Liver (tissue), 9 donors: ENCODE data around the gene TBC1D9B. TPM values are rescaled to one million over a fixed set of nuclear protein-coding genes. Genes with fewer than 3 reads are reported as not detected.

Experiments used
- DNase-seq: peaks from one replicate; pipeline ENCODE4 v3.0.0-alpha.2; 2017; ENCODE audit warnings: low spot score
- H3K27ac ChIP-seq, 2 donors: one replicate each; pipeline ENCODE4 v1.7.0; 2013; ENCODE audit warnings: inconsistent platforms in 2 of 2, low read length in 2 of 2, control low read depth in 1 of 2, low read depth in 1 of 2, mild to moderate bottlenecking in 1 of 2
- H3K27me3 ChIP-seq, 4 donors: one replicate each; pipeline versions ENCODE4 v1.6.1 to v1.7.0; 2013; ENCODE audit warnings: low read length in 3 of 4, inconsistent platforms in 1 of 4, mild to moderate bottlenecking in 1 of 4, moderate library complexity in 1 of 4; ENCODE audit not compliant: control insufficient read depth in 4 of 4, insufficient read depth in 4 of 4
- H3K36me3 ChIP-seq, 4 donors: one replicate each; pipeline versions ENCODE4 v1.6.1 to v1.7.0; 2013; ENCODE audit warnings: low read length in 3 of 4, mild to moderate bottlenecking in 3 of 4, low read depth in 1 of 4, moderate library complexity in 1 of 4; ENCODE audit not compliant: control insufficient read depth in 4 of 4, insufficient read depth in 3 of 4
- H3K4me1 ChIP-seq, 4 donors: one replicate each; pipeline versions ENCODE4 v1.6.1 to v1.7.0; 2013; ENCODE audit warnings: low read length in 3 of 4, mild to moderate bottlenecking in 3 of 4, moderate library complexity in 1 of 4; ENCODE audit not compliant: control insufficient read depth in 4 of 4, insufficient read depth in 4 of 4
- H3K4me3 ChIP-seq, 3 donors: one replicate each; pipeline versions ENCODE4 v1.6.1 to v1.7.0; 2013; ENCODE audit warnings: low read length in 3 of 3, control low read depth in 1 of 3, low read depth in 1 of 3, mild to moderate bottlenecking in 1 of 3
- H3K9ac ChIP-seq, 2 donors: one replicate each; pipeline ENCODE4 v1.7.0; 2013; ENCODE audit warnings: low read length in 2 of 2, mild to moderate bottlenecking in 2 of 2, moderate library complexity in 2 of 2, control low read depth in 1 of 2, low read depth in 1 of 2
- H3K9me3 ChIP-seq, 4 donors: one replicate each; pipeline versions ENCODE4 v1.6.1 to v1.7.0; 2013; ENCODE audit warnings: low read length in 3 of 4; ENCODE audit not compliant: control insufficient read depth in 4 of 4
- ATF3 ChIP-seq: IDR thresholded peaks from 2 replicates; pipeline ENCODE4 v1.6.1; 2016; ENCODE audit warnings: antibody characterized with exemption
- CTCF ChIP-seq: fragments of 150-350 bp; IDR thresholded peaks from 2 replicates; pipeline ENCODE4 v1.5.1; 2017; ENCODE audit warnings: improper control_type of control experiment, low read depth, low read length; ENCODE audit not compliant: missing input control
- EGR1 ChIP-seq, 2 donors: IDR thresholded peaks; 2 replicates each; pipeline ENCODE4 v1.6.1; 2016 to 2018; ENCODE audit warnings: antibody characterized with exemption in 2 of 2, low read depth in 2 of 2
- FOXA1 ChIP-seq: IDR thresholded peaks from 2 replicates; pipeline ENCODE4 v1.6.1; 2016; ENCODE audit warnings: antibody characterized with exemption
- FOXA2 ChIP-seq: IDR thresholded peaks from 2 replicates; pipeline ENCODE4 v1.6.1; 2016; ENCODE audit warnings: antibody characterized with exemption
- GABPA ChIP-seq, 2 donors: IDR thresholded peaks in 1 of 2; conservative IDR thresholded peaks in 1 of 2; 2 replicates each; pipeline ENCODE4 v1.6.1; 2016; ENCODE audit warnings: antibody characterized with exemption in 2 of 2, mild to moderate bottlenecking in 1 of 2, moderate library complexity in 1 of 2
- HNF4A ChIP-seq, 2 donors: conservative IDR thresholded peaks; 2 replicates each; pipeline ENCODE4 v1.6.1; 2016; ENCODE audit warnings: antibody characterized with exemption in 2 of 2, mild to moderate bottlenecking in 2 of 2
- HNF4G ChIP-seq: IDR thresholded peaks from 2 replicates; pipeline ENCODE4 v1.6.1; 2016; ENCODE audit warnings: antibody characterized with exemption
- JUND ChIP-seq, 2 donors: IDR thresholded peaks; 2 replicates each; pipeline ENCODE4 v1.6.1; 2016; ENCODE audit warnings: antibody characterized with exemption in 2 of 2
- MAX ChIP-seq: IDR thresholded peaks from 2 replicates; pipeline ENCODE4 v1.6.1; 2016; ENCODE audit warnings: antibody characterized with exemption
- NR2F2 ChIP-seq: IDR thresholded peaks from 2 replicates; pipeline ENCODE4 v1.6.1; 2016; ENCODE audit warnings: antibody characterized with exemption
- RAD21 ChIP-seq, 2 donors: IDR thresholded peaks; 2 replicates each; pipeline ENCODE4 v1.6.1; 2016; ENCODE audit warnings: antibody characterized with exemption in 2 of 2, mild to moderate bottlenecking in 2 of 2
- REST ChIP-seq: IDR thresholded peaks from 2 replicates; pipeline ENCODE4 v1.6.1; 2016; ENCODE audit warnings: antibody characterized with exemption, mild to moderate bottlenecking
- RXRA ChIP-seq, 2 donors: IDR thresholded peaks; 2 replicates each; pipeline ENCODE4 v1.6.1; 2017 to 2018; ENCODE audit warnings: antibody characterized with exemption in 2 of 2, mild to moderate bottlenecking in 1 of 2
- SP1 ChIP-seq: IDR thresholded peaks from 2 replicates; pipeline ENCODE4 v1.6.1; 2018; ENCODE audit warnings: antibody characterized with exemption, mild to moderate bottlenecking
- TAF1 ChIP-seq: conservative IDR thresholded peaks from 2 replicates; pipeline ENCODE4 v1.6.1; 2016; ENCODE audit warnings: antibody characterized with exemption, mild to moderate bottlenecking
- YY1 ChIP-seq: IDR thresholded peaks from 2 replicates; pipeline ENCODE4 v1.6.1; 2016; ENCODE audit warnings: antibody characterized with exemption, mild to moderate bottlenecking
- ZBTB33 ChIP-seq: IDR thresholded peaks from 2 replicates; pipeline ENCODE4 v1.6.1; 2016; ENCODE audit warnings: antibody characterized with exemption
- WGBS: extraction: QIAGEN DNeasy Blood & Tissue Kit; methylation state at CpG from one replicate; pipeline ENCODE4 v1.1.7; 2013; 5-methylcytosine and 5-hydroxymethylcytosine counted together
- polyA plus RNA-seq, 2 donors: library from polyadenylated mRNA; stranded (reverse) in 1 of 2; unstranded in 1 of 2; fragments of 200-250 nt in 1 of 2; fragments of >200 nt in 1 of 2; fragmentation: Nextera tagmentation in 1 of 2; extraction: Ambion mirVana in 1 of 2; gene quantifications; one replicate each; pipeline versions ENCODE4 v1.2.1 to v1.2.3, GENCODE V29; 2013 to 2015
- total RNA-seq, 2 donors: library from RNA; depleted of rRNA; stranded (reverse); fragments of >200 nt; gene quantifications; one replicate each; pipeline ENCODE4 v1.2.3, GENCODE V29; 2014
- donor health status: healthy.
- donor health status: healthy.
- donor health status: healthy.
- donor health status: healthy.
- donor health status: healthy.

TBC1D9B gene
- total and polyA plus RNA-seq, 4 donors, result 23.1 to 55.4 (median 38.7) TPM

GRCh38 chr5:179812997-179813607 lies 94.6 kb downstream of the TBC1D9B start:
- H3K27me3 ChIP-seq, result no peaks in the 10 kb centered on the region
- H3K27ac ChIP-seq, result peak overlapping the region; percentile 54 to 57
- TF ChIP-seq TAF1 (peak; percentile 53), RXRA (IDR thresholded peaks at IDR 0.05) (peak; percentile 94 to 95), NR2F2 (peak; percentile 31), CTCF (no peak), RAD21 (IDR thresholded peaks at IDR 0.05) (peak; percentile 71 to 72), HNF4G (peak; percentile 98), YY1 (peak; percentile 62), ATF3 (no peak), SP1 (peak; percentile 99), JUND (IDR thresholded peaks at IDR 0.05) (peak; percentile 71 to 84), ZBTB33 (peak; percentile 77), HNF4A (conservative IDR thresholded peaks at IDR 0.05) (peak; percentile 100), GABPA (IDR thresholded peaks at IDR 0.05 in 1 of 2, conservative IDR thresholded peaks at IDR 0.05 in 1 of 2) (peak in 1 of 2 donors; percentile 35), REST (peak; percentile 89), EGR1 (IDR thresholded peaks at IDR 0.05; ENCODE audit: low read depth in 2 of 2) (peak in 1 of 2 donors; percentile 46), FOXA1 (peak; percentile 65), MAX (peak; percentile 67), FOXA2 (peak; percentile 66)
- 42% methylated on average over 5 of the region's 5 CpGs for WGBS
- H3K9me3 ChIP-seq, result no peaks in the 10 kb centered on the region
- H3K9ac ChIP-seq, result no peak overlapping the region
- H3K36me3 ChIP-seq, result no peaks in the 10 kb centered on the region
- H3K4me1 ChIP-seq, result peaks cover 11 to 36% (median 19%) of the 10 kb centered on the region in 4 donors
- H3K4me3 ChIP-seq, result no peak overlapping the region
- DNase-seq, result no peak
